Gastroesophageal sphincter (tissue), 3 donors: ENCODE measurements around the gene TPRA1.

ENCODE experiments used
- CTCF ChIP-seq, 4 experiments: fragments of 200-600 bp in 2 of 4; fragments of 450-650 bp in 2 of 4; sonication (generic) in 1 of 4; IDR thresholded peaks; one replicate each; pipeline ENCODE4 v1.5.1; 2017 to 2019; ENCODE audit warnings: antibody characterized with exemption in 4 of 4, mild to moderate bottlenecking in 2 of 4, moderate library complexity in 2 of 4
- POLR2A ChIP-seq, 2 donors: fragments of 450-650 bp; IDR thresholded peaks; one replicate each; pipeline ENCODE4 v1.6.1; 2017; ENCODE audit warnings: antibody characterized with exemption in 2 of 2, mild to moderate bottlenecking in 2 of 2, moderate library complexity in 1 of 2
- POLR2AphosphoS5 ChIP-seq: sonication (generic); formaldehyde crosslinking; IDR thresholded peaks from one replicate; pipeline ENCODE4 v1.6.1; 2017; ENCODE audit warnings: antibody characterized with exemption

- TF ChIP-seq POLR2A (IDR thresholded peaks at IDR 0.05) (no peak), POLR2AphosphoS5 (no peak), CTCF (IDR thresholded peaks at IDR 0.05) (no peak)
These were observed 61.0 kb downstream of the TPRA1 start for GRCh38 chr3:127529346-127530188.
